Activated CD4-positive, alpha-beta memory T cell treated with anti-CD3 and anti-CD28 coated beads, Interleukin-2, amount 10 ng/mL, durations not matched to agents 7 days and 5 days (primary cell): ENCODE data around the gene KCNH1. TPM values are rescaled to one million over a fixed set of nuclear protein-coding genes. Genes with fewer than 3 reads are reported as not detected.

Experiments used
- CTCF ChIA-PET: fragments of 350-600 bp; sonication (Branson Sonifier 250); formaldehyde crosslinking; loops from one replicate; lab custom pipeline; 2021; ENCODE audit warnings: antibody characterized with exemption, inconsistent platforms; lab: Charles Lee
- POLR2A ChIA-PET: fragments of 350-600 bp; sonication (Branson Sonifier 250); formaldehyde crosslinking; loops from one replicate; lab custom pipeline; 2021; ENCODE audit warnings: antibody characterized with exemption; lab: Charles Lee
- DNase-seq: peaks from one replicate; pipeline ENCODE4 v3.0.0-alpha.2; 2020
- H3K27ac Mint-ChIP-seq: one replicate; pipeline ENCODE4 v1.8.0; 2021; ENCODE audit warnings: mild to moderate bottlenecking, mixed read lengths
- H3K27me3 Mint-ChIP-seq: one replicate; pipeline ENCODE4 v1.8.0; 2021; ENCODE audit warnings: mixed read lengths
- H3K36me3 Mint-ChIP-seq: one replicate; pipeline ENCODE4 v1.8.0; 2021; ENCODE audit warnings: low read depth, mixed read lengths
- H3K4me1 Mint-ChIP-seq: one replicate; pipeline ENCODE4 v1.8.0; 2021; ENCODE audit warnings: mixed read lengths
- H3K4me3 Mint-ChIP-seq: one replicate; pipeline ENCODE4 v1.8.0; 2021; ENCODE audit warnings: mild to moderate bottlenecking, mixed read lengths
- H3K9me3 Mint-ChIP-seq: one replicate; pipeline ENCODE4 v1.8.0; 2021; ENCODE audit warnings: mixed read lengths
- total RNA-seq, 2 experiments: library from RNA; stranded (reverse); gene quantifications; one replicate each; pipeline ENCODE4 v1.2.3, GENCODE V29; 2021

The KCNH1 gene
- total RNA-seq, 2 experiments from 2014 or later = not detected

DNA sequence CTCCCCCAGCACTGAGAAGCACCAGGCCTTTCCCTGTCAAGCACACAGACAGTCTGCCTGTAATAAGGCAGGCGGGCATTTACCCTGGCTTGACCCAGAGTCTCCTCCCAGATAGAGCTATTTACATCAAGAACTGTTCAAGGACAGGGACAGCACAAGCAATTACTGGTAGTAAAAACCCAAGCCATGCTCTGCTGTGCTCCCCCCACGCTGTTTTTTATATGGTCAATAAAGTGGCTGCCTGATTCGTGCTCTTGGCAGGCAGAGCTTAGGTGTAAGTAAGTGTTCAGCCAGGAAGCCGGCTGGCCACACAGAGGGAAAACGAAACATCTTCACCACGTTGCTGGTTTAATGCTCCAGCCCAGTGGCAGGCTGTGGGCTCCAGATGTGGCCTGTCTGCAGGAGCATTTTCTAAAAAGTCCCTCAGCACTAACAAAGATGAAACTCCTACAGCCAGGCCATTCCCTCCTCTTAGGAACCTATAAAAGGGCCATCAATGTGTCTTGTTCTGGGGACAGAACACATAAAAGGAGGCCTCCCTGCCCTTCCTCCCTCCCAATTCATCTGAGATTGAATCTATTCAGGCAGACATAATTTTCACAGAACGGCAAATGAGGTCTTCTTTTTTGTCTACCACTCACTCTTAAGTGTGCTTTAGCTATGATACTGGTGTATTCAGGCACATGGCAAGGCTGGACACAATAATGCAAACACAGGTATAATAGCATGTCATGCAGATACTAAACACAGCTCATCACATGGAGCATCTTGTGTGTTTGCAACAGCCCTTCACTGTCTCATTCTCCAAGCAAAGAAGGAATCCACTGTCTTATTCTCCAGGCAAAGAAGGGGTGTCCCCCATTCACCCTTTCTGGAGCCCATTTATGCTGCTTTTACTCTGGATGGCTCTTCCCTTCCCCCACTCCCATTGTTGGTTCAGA, 426.4 kb downstream of the KCNH1 start:
- CTCF ChIA-PET = no interaction called here
- H3K9me3 Mint-ChIP-seq = no peaks in the 10 kb centered on the region
- H3K4me1 Mint-ChIP-seq = no peaks in the 10 kb centered on the region
- H3K36me3 Mint-ChIP-seq = no peaks in the 10 kb centered on the region
- no peaks in the 10 kb centered on the region for H3K27me3 Mint-ChIP-seq
- no peak overlapping the region for H3K27ac Mint-ChIP-seq
- no peak overlapping the region for H3K4me3 Mint-ChIP-seq
- POLR2A ChIA-PET = no interaction called here
- no peak for DNase-seq

- Mint-ChIP-seq H3K27me3 (no peaks in the 10 kb centered on the region), H3K27ac (no peak overlapping the region), H3K4me3 (no peak overlapping the region)
Observed at GRCh38 chr1:210706246-210706645, 427.7 kb downstream of the KCNH1 start.

DNA sequence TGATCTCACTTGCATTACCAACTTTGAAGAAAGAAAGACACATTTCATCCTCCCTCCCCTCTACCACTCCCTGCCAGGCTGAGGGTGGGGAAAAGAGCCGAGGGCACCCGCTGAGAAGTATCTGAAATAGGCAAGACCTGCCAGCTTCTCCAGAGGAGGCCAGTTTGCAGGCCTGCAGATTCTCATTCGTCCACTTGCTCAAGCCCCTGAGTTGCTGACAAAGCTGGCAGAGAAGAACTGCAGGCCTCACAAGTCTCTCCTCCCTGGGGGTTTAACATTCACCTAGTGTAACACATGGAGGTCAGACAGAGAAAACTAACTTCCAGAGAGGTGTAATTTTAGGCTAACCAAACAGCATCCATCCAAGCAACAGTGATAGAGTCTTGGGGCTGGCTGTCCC, 428.9 kb downstream of the KCNH1 start:
- Mint-ChIP-seq H3K27me3 (peaks cover 1% of the 10 kb centered on the region), H3K27ac (no peak overlapping the region), H3K9me3 (no peaks in the 10 kb centered on the region), H3K4me1 (no peaks in the 10 kb centered on the region), H3K36me3 (no peaks in the 10 kb centered on the region), H3K4me3 (no peak overlapping the region)
- DNase-seq = no peak
- ChIA-PET POLR2A (no interaction called here), CTCF (no interaction called here)

More at GRCh38 chr1:210706246-210706645, 427.7 kb downstream of the KCNH1 start:
- CTCF ChIA-PET = no interaction called here
- Mint-ChIP-seq H3K9me3 (no peaks in the 10 kb centered on the region), H3K4me1 (no peaks in the 10 kb centered on the region), H3K36me3 (no peaks in the 10 kb centered on the region)
- no peak for DNase-seq
- POLR2A ChIA-PET = no interaction called here

GRCh38 chr1:210703593-210703992, 430.4 kb downstream of the KCNH1 start:
- Mint-ChIP-seq H3K4me3 (no peak overlapping the region), H3K27ac (no peak overlapping the region), H3K27me3 (peaks cover 5% of the 10 kb centered on the region), H3K9me3 (no peaks in the 10 kb centered on the region), H3K4me1 (no peaks in the 10 kb centered on the region), H3K36me3 (no peaks in the 10 kb centered on the region)
- CTCF ChIA-PET = interaction anchor here (1.1 kb wide), 1 partner anchor 12 kb away, joined by 3 read pairs; no protein-coding TSS in a partner anchor
- DNase-seq = no peak
- POLR2A ChIA-PET = no interaction called here

GRCh38 chr1:210702506-210702905, 431.4 kb downstream of the KCNH1 start:
- H3K36me3 Mint-ChIP-seq = no peaks in the 10 kb centered on the region
- no peaks in the 10 kb centered on the region for H3K9me3 Mint-ChIP-seq
- peaks cover 5% of the 10 kb centered on the region for H3K27me3 Mint-ChIP-seq
- POLR2A ChIA-PET = no interaction called here
- H3K27ac Mint-ChIP-seq = no peak overlapping the region
- H3K4me1 Mint-ChIP-seq = peaks cover under 1% of the 10 kb centered on the region
- H3K4me3 Mint-ChIP-seq = no peak overlapping the region
- CTCF ChIA-PET = interaction anchor here (1.1 kb wide), 1 partner anchor 13 kb away, joined by 3 read pairs; no protein-coding TSS in a partner anchor
- DNase-seq = no peak

- no peak overlapping the region for H3K27ac Mint-ChIP-seq
- no peaks in the 10 kb centered on the region for H3K36me3 Mint-ChIP-seq
- no peak overlapping the region for H3K4me3 Mint-ChIP-seq
- peaks cover 12% of the 10 kb centered on the region for H3K4me1 Mint-ChIP-seq
- ChIA-PET CTCF (no interaction called here), POLR2A (no interaction called here)
- no peak for DNase-seq
- H3K27me3 Mint-ChIP-seq = peaks cover 5% of the 10 kb centered on the region
- H3K9me3 Mint-ChIP-seq = no peaks in the 10 kb centered on the region
Observed at GRCh38 chr1:210700511-210700910, 433.4 kb downstream of the KCNH1 start.

DNA sequence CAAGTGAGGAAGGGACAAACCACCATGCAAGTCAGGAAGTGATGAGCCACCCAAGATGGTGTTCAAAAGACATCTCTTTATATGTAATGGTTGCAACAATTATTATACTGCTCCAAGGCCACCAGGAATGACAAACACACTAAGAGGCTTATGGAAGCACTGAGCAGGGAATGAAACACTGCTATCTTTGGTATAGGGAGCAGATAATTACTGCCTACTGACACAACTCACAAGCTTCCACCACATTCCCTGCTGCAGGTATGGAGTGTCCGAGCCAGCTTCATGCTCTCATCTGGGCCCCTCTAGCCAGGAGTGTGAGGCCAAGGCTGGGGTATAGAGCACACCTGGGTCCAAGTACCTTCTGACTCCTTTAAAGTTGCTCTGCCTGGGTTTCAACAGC, 433.9 kb downstream of the KCNH1 start:
- DNase-seq = no peak
- Mint-ChIP-seq H3K4me1 (peaks cover 12% of the 10 kb centered on the region), H3K4me3 (no peak overlapping the region), H3K36me3 (no peaks in the 10 kb centered on the region), H3K9me3 (no peaks in the 10 kb centered on the region), H3K27ac (no peak overlapping the region), H3K27me3 (peaks cover 5% of the 10 kb centered on the region)
- POLR2A ChIA-PET = no interaction called here
- CTCF ChIA-PET = no interaction called here

DNA sequence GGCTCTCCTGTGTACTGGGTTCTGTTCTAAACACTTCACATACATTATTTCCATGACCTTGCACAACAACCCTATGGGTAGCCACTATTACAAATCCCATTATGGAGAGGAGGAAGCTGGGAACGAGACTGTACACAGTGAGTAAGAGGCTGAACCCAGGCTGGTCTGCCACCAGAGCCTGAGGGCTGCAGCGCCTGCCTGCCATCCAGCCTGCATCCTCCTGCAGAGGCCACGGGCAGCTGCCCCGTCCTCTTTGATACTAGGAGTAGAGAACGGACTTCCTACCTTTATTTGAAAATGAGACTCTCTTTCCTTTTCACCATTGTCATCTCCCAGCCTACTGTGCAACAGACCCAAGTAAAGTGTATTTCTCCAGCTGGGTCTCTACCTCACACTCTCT, 435.3 kb downstream of the KCNH1 start:
- no peaks in the 10 kb centered on the region for H3K9me3 Mint-ChIP-seq
- ChIA-PET CTCF (no interaction called here), POLR2A (no interaction called here)
- H3K27me3 Mint-ChIP-seq = peaks cover 5% of the 10 kb centered on the region
- no peak for DNase-seq
- H3K36me3 Mint-ChIP-seq = no peaks in the 10 kb centered on the region
- no peak overlapping the region for H3K27ac Mint-ChIP-seq
- no peak overlapping the region for H3K4me3 Mint-ChIP-seq
- H3K4me1 Mint-ChIP-seq = peaks cover 12% of the 10 kb centered on the region

- H3K27me3 Mint-ChIP-seq = peaks cover 8% of the 10 kb centered on the region
- peaks cover 20% of the 10 kb centered on the region for H3K4me1 Mint-ChIP-seq
- no peaks in the 10 kb centered on the region for H3K9me3 Mint-ChIP-seq
- H3K4me3 Mint-ChIP-seq = no peak overlapping the region
- H3K36me3 Mint-ChIP-seq = no peaks in the 10 kb centered on the region
- CTCF ChIA-PET = no interaction called here
- H3K27ac Mint-ChIP-seq = no peak overlapping the region
- POLR2A ChIA-PET = no interaction called here
- DNase-seq = no peak
Observed at GRCh38 chr1:210697185-210697584, 436.8 kb downstream of the KCNH1 start.

GRCh38 chr1:210696709-210697108, 437.2 kb downstream of the KCNH1 start:
- H3K4me3 Mint-ChIP-seq = no peak overlapping the region
- POLR2A ChIA-PET = no interaction called here
- H3K36me3 Mint-ChIP-seq = no peaks in the 10 kb centered on the region
- H3K27ac Mint-ChIP-seq = no peak overlapping the region
- no peaks in the 10 kb centered on the region for H3K9me3 Mint-ChIP-seq
- H3K27me3 Mint-ChIP-seq = peaks cover 8% of the 10 kb centered on the region
- CTCF ChIA-PET = interaction anchor here (1.4 kb wide), 1 partner anchor 510 kb away, joined by 3 read pairs; no protein-coding TSS in a partner anchor
- no peak for DNase-seq
- H3K4me1 Mint-ChIP-seq = peaks cover 20% of the 10 kb centered on the region

- DNase-seq = no peak
- ChIA-PET CTCF (interaction anchor here (1.2 kb wide), 1 partner anchor 321 kb away, joined by 4 read pairs; no protein-coding TSS in a partner anchor), POLR2A (no interaction called here)
- no peak overlapping the region for H3K27ac Mint-ChIP-seq
- no peaks in the 10 kb centered on the region for H3K36me3 Mint-ChIP-seq
- no peaks in the 10 kb centered on the region for H3K9me3 Mint-ChIP-seq
- H3K27me3 Mint-ChIP-seq = peaks cover 6% of the 10 kb centered on the region
- peaks cover 20% of the 10 kb centered on the region for H3K4me1 Mint-ChIP-seq
- H3K4me3 Mint-ChIP-seq = no peak overlapping the region
Observed at GRCh38 chr1:210695026-210695425, 438.9 kb downstream of the KCNH1 start.

- ChIA-PET CTCF (no interaction called here), POLR2A (no interaction called here)
- Mint-ChIP-seq H3K4me3 (no peak overlapping the region), H3K36me3 (no peaks in the 10 kb centered on the region), H3K9me3 (no peaks in the 10 kb centered on the region), H3K27me3 (peaks cover 2% of the 10 kb centered on the region), H3K4me1 (peaks cover 23% of the 10 kb centered on the region), H3K27ac (no peak overlapping the region)
- no peak for DNase-seq
Observed at GRCh38 chr1:210692796-210693195, 441.2 kb downstream of the KCNH1 start.

- ChIA-PET POLR2A (no interaction called here), CTCF (no interaction called here)
- no peaks in the 10 kb centered on the region for H3K36me3 Mint-ChIP-seq
- H3K27me3 Mint-ChIP-seq = peaks cover 4% of the 10 kb centered on the region
- no peak overlapping the region for H3K27ac Mint-ChIP-seq
- H3K4me3 Mint-ChIP-seq = no peak overlapping the region
- H3K9me3 Mint-ChIP-seq = no peaks in the 10 kb centered on the region
- no peak for DNase-seq
- peaks cover 11% of the 10 kb centered on the region for H3K4me1 Mint-ChIP-seq
Observed at GRCh38 chr1:210691039-210691610, 442.8 kb downstream of the KCNH1 start.
